Measurements from ENCODE around the gene ESRRA. TPM values are rescaled to one million over a fixed set of nuclear protein-coding genes. Genes with fewer than 3 reads are reported as not detected.

ESRRA gene
- total and polyA plus RNA-seq, 2 of the 13 experiments (the other 11 are each of a cell fraction or from before 2014, with no cell fraction given): 18.1 to 36.3 TPM

GRCh38 chr11:64261556-64262080 is 43.7 kb upstream of the ESRRA start:
- FAIRE-seq (no peak), DNase-seq (ENCODE audit: low spot score) (no peak), ATAC-seq (no peak)
- Histone ChIP-seq H3K27ac (ENCODE audit: extremely low read length, insufficient read depth, low read length) (no peak overlapping the region), H3K4me1 (ENCODE audit: insufficient read depth, low read length) (no peaks in the 10 kb centered on the region), H3K27me3 (ENCODE audit: control insufficient read depth in 1 of 2, insufficient read depth in 2 of 2, low read length in 2 of 2) (no peaks in the 10 kb centered on the region), H3K4me2 (ENCODE audit: low read depth, low read length) (no peak overlapping the region), H2AFZ (ENCODE audit: low read length) (no peak overlapping the region), H3K9me3 (ENCODE audit: low read length) (no peaks in the 10 kb centered on the region), H3K79me2 (ENCODE audit: insufficient read depth, low read length) (no peaks in the 10 kb centered on the region), H4K20me1 (ENCODE audit: insufficient read depth, low read length) (no peaks in the 10 kb centered on the region), H3K4me3 (replicated peaks in 1 of 3; ENCODE audit: insufficient read depth in 1 of 3, low read depth in 2 of 3, low read length in 3 of 3) (no peak overlapping the region), H3K9ac (ENCODE audit: insufficient read depth, low read depth, low read length) (no peak overlapping the region), H3K36me3 (replicated peaks in 1 of 2; ENCODE audit: control insufficient read depth in 1 of 2, insufficient read depth in 2 of 2, low read length in 2 of 2) (peaks cover 10 to 36% of the 10 kb centered on the region in 2 experiments; a peak in 4 of 5 replicates)
- BruUV-seq (replicated peaks): no TSS peak
- ChIA-PET POLR2A (interaction anchor here (0.7 kb wide), 1 partner anchor 9 kb away, joined by 3 read pairs; no protein-coding TSS in a partner anchor), CTCF (ENCODE audit: low intra/inter-chr PET ratio, low total read pairs) (no interaction called here)
- WGBS (ENCODE audit: low lambda C conversion rate): 96% methylated on average over 11 of the region's 18 CpGs
- TF ChIP-seq KIAA2018 (CRISPR knock-in tag; IDR thresholded peaks at IDR 0.05; ENCODE audit: borderline replicate concordance): no peak
- no peak for TF ChIP-seq ZKSCAN8 (CRISPR knock-in tag; IDR thresholded peaks at IDR 0.05; ENCODE audit: borderline replicate concordance)
- TF ChIP-seq ZNF276 (CRISPR knock-in tag; IDR thresholded peaks at IDR 0.05; ENCODE audit: low read depth): no peak
- in situ Hi-C loops (cut with HindIII; ENCODE audit: extremely low pct_ligation_motif_present, low pct_unique_long_range_greater_than_20kb) (no loop called here), intact Hi-C loops (cut with micrococcal nuclease; ENCODE audit: unreplicated experiment) (no loop called here)
